ENCODE results near the gene APMAP. TPM values are rescaled to one million over a fixed set of nuclear protein-coding genes. Genes with fewer than 3 reads are reported as not detected.

APMAP gene
- total and polyA plus RNA-seq, 2 of the 13 experiments (the other 11 are each of a cell fraction or from before 2014, with no cell fraction given), result 168 to 214 TPM

DNA sequence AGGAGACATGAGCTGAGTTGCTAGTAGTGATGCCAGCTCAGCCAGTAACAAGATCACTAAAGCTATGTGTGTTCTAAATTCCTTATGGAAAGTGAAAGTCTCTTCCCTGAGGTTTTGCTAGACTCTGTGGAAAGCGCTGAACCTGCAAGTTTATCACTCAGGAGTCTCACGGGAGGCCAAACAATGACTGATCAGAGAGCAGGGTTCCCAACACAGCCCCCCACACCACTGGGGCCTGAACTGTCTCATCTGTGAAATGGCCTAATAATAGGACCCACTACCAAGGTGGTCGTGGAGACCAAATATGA lies 45.5 kb upstream of the APMAP start:
- Histone ChIP-seq H3K27me3 (ENCODE audit: control insufficient read depth in 1 of 2, insufficient read depth in 2 of 2, low read length in 2 of 2) (0 out of 5 replicates have a peak, but pooled peaks cover 0 to 5% of the 10 kb centered on the region in 2 experiments), H3K79me2 (ENCODE audit: insufficient read depth, low read length) (no peaks in the 10 kb centered on the region), H2AFZ (ENCODE audit: low read length) (no peak overlapping the region), H3K9me3 (ENCODE audit: low read length) (no peaks in the 10 kb centered on the region), H3K4me2 (ENCODE audit: low read depth, low read length) (no peak overlapping the region), H3K36me3 (replicated peaks in 1 of 2; ENCODE audit: control insufficient read depth in 1 of 2, insufficient read depth in 2 of 2, low read length in 2 of 2) (no peaks in the 10 kb centered on the region), H3K4me3 (replicated peaks in 1 of 3; ENCODE audit: insufficient read depth in 1 of 3, low read depth in 2 of 3, low read length in 3 of 3) (no peak overlapping the region), H4K20me1 (ENCODE audit: insufficient read depth, low read length) (no peaks in the 10 kb centered on the region), H3K27ac (ENCODE audit: extremely low read length, insufficient read depth, low read length) (no peak overlapping the region), H3K9ac (ENCODE audit: insufficient read depth, low read depth, low read length) (no peak overlapping the region), H3K4me1 (ENCODE audit: insufficient read depth, low read length) (peaks cover 44% of the 10 kb centered on the region)
- POLR2A ChIA-PET, result no interaction called here
- intact Hi-C loops (cut with micrococcal nuclease; ENCODE audit: unreplicated experiment) (no loop called here), in situ Hi-C loops (cut with HindIII; ENCODE audit: extremely low pct_ligation_motif_present, low pct_unique_long_range_greater_than_20kb) (no loop called here)
- DNase-seq (ENCODE audit: low spot score) (no peak), FAIRE-seq (no peak), ATAC-seq (no peak)
- TF ChIP-seq ZNF589 (CRISPR knock-in tag; conservative IDR thresholded peaks at IDR 0.05), result no peak
- TF ChIP-seq ZNF629 (CRISPR knock-in tag; conservative IDR thresholded peaks at IDR 0.05), result peak; percentile 33; the same call in 1 of the 2 replicates
- peak; percentile 19 to 44; a peak in 2 of 4 replicates for TF ChIP-seq MAFK (conservative IDR thresholded peaks at IDR 0.05 in 1 of 2, IDR thresholded peaks at IDR 0.05 in 1 of 2; ENCODE audit: low read length in 2 of 2)
- CTCF ChIA-PET (ENCODE audit: low intra/inter-chr PET ratio, low total read pairs), result no interaction called here
- 62% methylated on average over 3 of the region's 3 CpGs for WGBS (ENCODE audit: low lambda C conversion rate)
- no TSS peak for BruUV-seq (replicated peaks)

GRCh38 chr20:25037288-25038102 lies 44.9 kb upstream of the APMAP start:
- Histone ChIP-seq H2AFZ (ENCODE audit: low read length) (no peak overlapping the region), H4K20me1 (ENCODE audit: insufficient read depth, low read length) (no peaks in the 10 kb centered on the region), H3K9ac (ENCODE audit: insufficient read depth, low read depth, low read length) (no peak overlapping the region), H3K4me2 (ENCODE audit: low read depth, low read length) (no peak overlapping the region), H3K79me2 (ENCODE audit: insufficient read depth, low read length) (no peaks in the 10 kb centered on the region), H3K27ac (ENCODE audit: extremely low read length, insufficient read depth, low read length) (no peak overlapping the region), H3K4me1 (ENCODE audit: insufficient read depth, low read length) (peaks cover 44% of the 10 kb centered on the region), H3K4me3 (replicated peaks in 1 of 3; ENCODE audit: insufficient read depth in 1 of 3, low read depth in 2 of 3, low read length in 3 of 3) (no peak overlapping the region), H3K9me3 (ENCODE audit: low read length) (no peaks in the 10 kb centered on the region), H3K36me3 (replicated peaks in 1 of 2; ENCODE audit: control insufficient read depth in 1 of 2, insufficient read depth in 2 of 2, low read length in 2 of 2) (no peaks in the 10 kb centered on the region), H3K27me3 (ENCODE audit: control insufficient read depth in 1 of 2, insufficient read depth in 2 of 2, low read length in 2 of 2) (0 out of 5 replicates have a peak, but pooled peaks cover 0 to 3% of the 10 kb centered on the region in 2 experiments)
- WGBS (ENCODE audit: low lambda C conversion rate), result 76% methylated on average over 15 of the region's 15 CpGs
- TF ChIP-seq TBP (CRISPR knock-in tag; IDR thresholded peaks at IDR 0.05), result no peak
- no peak for TF ChIP-seq NFKB2 (CRISPR knock-in tag; IDR thresholded peaks at IDR 0.05; ENCODE audit: borderline replicate concordance)
- 0 out of 2 replicates have a peak, but pooled peaks have one; percentile 41 for TF ChIP-seq ZNF253 (CRISPR knock-in tag; IDR thresholded peaks at IDR 0.05; ENCODE audit: borderline replicate concordance)
- TF ChIP-seq FOXK2 (IDR thresholded peaks at IDR 0.05), result no peak
- ChIA-PET CTCF (ENCODE audit: low intra/inter-chr PET ratio, low total read pairs) (no interaction called here), POLR2A (no interaction called here)
- DNase-seq (ENCODE audit: low spot score) (no peak), ATAC-seq (no peak), FAIRE-seq (no peak)
- in situ Hi-C loops (cut with HindIII; ENCODE audit: extremely low pct_ligation_motif_present, low pct_unique_long_range_greater_than_20kb), result no loop called here
- intact Hi-C loops (cut with micrococcal nuclease; ENCODE audit: unreplicated experiment), result no loop called here
- BruUV-seq (replicated peaks), result no TSS peak

Measured in HepG2 (cell line).